NCI-H2107 (cell line): ENCODE measurements around the gene PDC.
"Not testable (repeated sequence)": the region's sequence is repeated elsewhere in the genome, so short reads cannot be mapped to it uniquely, and the experiment has no call there.

Experiments
- DNase-seq: peaks from one replicate; lab custom pipeline; 2025; lab: John Stamatoyannopoulos, UW

PDC gene

GRCh38 chr1:186465946-186466345 is 5.0 kb upstream of the PDC start:
- no peak for DNase-seq

GRCh38 chr1:186465491-186465890 is 4.6 kb upstream of the PDC start:
- DNase-seq: not testable (repeated sequence)

DNA sequence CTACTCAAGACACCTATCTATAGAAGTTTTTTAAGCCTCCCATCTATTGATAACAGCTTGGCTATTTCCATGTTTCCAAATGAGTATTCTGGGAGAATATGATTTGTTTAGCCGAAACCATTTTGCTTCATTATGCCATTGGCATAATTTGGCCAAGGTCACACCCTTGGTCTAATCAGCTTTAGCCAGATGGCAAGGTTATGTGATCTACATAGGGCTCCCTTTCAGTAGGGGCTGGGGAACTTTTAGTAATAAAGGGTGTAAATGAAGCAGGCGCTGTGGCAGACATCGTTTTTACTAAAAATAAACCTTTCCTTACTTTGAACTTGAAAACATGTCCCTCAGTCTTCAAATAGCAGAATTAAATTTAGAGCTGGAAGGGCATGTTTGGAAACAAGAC is 3.0 kb upstream of the PDC start:
- no peak for DNase-seq

- DNase-seq: no peak
Observed at GRCh38 chr1:186463511-186463910, 2.6 kb upstream of the PDC start.

- DNase-seq: not testable (repeated sequence)
Observed at GRCh38 chr1:186459161-186459560, 1.8 kb downstream of the PDC start.

- DNase-seq: no peak
Observed at GRCh38 chr1:186456729-186457255, 4.1 kb downstream of the PDC start.

GRCh38 chr1:186454981-186455380 is 5.9 kb downstream of the PDC start:
- no peak for DNase-seq

DNA sequence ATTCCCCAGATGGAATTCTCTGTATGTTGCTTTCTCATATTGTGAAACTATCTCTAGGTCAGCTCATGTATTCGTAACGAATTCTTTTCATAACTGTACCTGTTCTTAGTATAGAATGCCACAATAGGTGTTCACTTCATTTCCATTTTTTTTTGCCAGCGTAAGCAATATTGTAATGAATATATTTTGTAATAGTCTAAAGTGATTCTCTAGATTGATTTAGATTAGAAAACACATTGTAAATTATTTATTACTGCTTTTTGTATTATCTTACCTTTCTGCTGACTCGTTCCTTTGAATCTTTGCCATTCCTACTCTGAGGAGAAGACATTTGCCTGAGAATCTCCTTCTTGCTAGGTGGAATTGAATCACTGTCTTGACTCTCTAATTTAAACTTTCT is 14.8 kb downstream of the PDC start:
- DNase-seq: no peak

DNA sequence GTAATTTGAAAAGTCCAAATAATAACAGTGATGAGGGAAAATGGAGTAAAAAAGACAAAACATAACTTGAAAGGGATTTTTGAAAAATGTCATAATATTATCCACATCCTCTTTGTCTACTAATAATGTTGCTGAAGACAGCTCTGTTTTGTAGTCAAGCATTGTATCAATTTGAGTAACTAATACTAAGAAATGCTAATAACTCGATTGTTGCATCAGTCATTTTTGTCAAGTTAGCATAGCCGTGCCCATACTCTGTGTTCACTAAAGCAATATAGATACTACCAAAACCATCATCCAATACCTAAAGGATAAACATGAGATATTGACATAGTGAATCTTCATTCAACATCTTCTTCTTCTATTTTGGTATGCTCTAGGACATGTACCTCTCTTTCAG is 17.3 kb downstream of the PDC start:
- DNase-seq: no peak

DNA sequence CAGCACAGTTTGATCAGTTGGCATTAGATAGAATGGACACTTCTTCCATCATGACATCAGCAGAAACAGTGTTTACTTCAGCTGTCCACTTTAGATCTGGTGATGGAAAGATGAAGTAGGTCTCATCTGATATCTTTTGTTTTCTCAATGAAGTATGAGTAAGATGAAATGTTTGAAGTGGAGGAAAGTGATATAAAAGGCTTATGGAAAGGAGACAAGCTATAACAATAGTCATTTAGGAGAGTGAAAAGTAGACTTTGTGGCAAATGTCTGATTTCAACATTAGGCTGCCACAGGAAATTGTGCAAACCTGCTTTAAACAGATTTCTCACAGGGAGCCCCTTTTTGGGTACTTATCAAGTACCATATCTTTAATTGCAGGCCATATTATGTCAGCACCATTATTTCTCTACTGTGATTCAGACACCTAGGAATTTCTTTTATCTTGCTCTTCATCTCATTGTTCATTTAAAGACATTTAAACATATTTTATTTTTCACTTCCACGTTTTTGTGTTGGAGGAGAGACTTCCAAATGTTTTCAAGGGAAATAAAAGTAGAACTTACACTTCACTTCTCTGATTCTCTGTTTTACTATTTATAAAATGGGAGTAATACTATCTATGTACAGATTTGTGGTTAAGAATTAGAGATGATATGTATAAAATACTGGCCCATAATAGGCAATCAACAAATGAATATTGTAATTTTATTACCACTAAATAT is 18.1 kb downstream of the PDC start:
- DNase-seq: no peak

GRCh38 chr1:186440584-186440983 is 20.3 kb downstream of the PDC start:
- DNase-seq: no peak

GRCh38 chr1:186438567-186438966 is 22.3 kb downstream of the PDC start:
- no peak for DNase-seq

GRCh38 chr1:186435336-186435735 is 25.6 kb downstream of the PDC start:
- DNase-seq: no peak

DNA sequence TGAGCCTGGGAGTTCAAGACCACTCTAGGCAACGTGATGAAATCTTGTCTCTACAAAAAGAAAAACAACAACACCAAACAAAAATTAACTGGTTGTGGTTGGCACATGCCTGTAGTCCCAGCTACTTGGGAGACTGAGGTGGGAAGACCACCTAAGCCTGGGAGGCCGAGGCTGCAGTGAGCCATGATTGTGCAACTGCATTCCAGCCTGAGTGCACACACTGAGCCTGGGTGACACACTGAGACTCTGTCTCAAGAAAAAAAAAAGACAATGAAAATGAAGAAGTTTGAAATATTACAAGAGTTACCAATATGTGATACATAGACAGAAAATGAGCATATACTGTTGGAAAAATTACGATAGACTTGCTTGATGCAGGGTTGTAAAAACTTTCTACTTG is 31.9 kb downstream of the PDC start:
- DNase-seq: no peak

DNA sequence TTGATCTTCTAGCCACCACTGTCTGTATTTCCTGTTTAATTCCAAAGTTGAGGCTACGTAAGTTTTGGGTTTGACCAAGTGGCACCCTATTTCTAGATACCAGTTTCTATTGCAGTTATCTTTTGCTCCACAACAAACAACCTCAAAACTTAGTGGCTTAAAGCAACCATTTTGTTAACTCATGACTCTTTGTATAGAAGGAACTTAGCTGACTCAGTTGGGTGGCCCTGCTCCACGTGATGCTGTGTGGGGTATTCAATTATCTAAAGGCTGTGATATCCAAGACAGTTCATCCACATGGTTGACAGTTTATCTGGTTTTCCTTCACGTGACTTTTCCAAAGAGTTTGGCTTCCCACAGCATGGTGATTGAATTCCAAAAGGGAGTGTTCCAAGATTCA is 34.8 kb downstream of the PDC start:
- DNase-seq: no peak

DNA sequence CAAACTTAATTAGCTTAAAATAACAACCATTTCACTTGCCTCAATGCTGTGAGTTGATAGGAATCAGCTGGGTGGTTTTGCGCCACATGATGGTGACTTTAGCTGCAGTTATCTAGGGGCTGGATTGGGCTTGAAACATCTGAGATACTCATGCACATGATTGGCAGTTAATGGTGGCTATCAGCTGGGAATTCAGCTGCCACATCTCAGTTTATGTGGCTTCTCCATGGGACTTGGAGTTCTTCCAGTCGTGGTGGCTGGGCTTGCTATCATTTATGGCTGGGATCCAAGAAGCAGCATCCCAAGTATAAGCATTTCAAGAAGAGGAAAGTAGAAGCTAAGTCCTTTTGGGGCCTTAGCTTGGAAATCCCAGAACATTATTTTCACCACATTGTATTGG is 36.4 kb downstream of the PDC start:
- no peak for DNase-seq

GRCh38 chr1:186421446-186421845 is 39.5 kb downstream of the PDC start:
- no peak for DNase-seq

DNA sequence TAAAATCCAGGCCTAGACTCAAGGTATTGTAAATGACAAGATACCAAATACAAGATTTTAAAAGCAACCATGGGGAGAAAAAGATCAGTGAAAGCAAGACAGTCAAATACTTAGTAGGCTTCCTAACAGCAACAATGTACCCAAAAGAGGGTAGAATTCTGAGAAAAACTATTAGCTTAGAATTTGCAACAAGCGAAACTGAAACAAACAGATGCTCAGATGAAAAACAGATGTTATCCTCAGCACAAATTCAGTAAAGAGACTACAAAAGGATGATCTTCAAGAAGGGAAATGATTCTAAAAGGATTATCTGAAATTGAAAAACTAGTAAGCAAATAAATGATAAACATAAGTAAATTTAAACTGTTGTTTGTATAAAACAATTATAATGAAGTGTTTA is 40.0 kb downstream of the PDC start:
- DNase-seq: no peak

- no peak for DNase-seq
Observed at GRCh38 chr1:186420311-186420710, 40.6 kb downstream of the PDC start.

DNA sequence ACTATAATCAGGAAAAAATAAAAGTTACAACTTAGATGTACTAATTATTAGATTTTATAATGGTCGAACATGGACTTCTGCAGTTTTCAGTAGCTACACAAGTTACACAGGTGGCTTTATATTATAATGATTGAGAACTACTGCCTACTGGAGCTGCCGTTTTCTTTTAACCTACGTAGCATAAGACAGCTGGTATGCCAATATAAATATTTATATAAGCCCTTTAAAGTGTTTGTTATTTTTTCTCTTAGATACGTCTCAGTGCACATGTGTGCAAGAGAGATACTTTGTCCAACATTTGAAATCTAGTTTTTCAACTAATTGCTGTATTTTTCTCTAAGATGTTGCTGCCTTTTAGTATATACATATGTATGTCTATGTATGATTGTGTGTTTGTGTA is 42.4 kb downstream of the PDC start:
- DNase-seq: no peak

GRCh38 chr1:186413319-186413718 is 47.6 kb downstream of the PDC start:
- DNase-seq: no peak

DNA sequence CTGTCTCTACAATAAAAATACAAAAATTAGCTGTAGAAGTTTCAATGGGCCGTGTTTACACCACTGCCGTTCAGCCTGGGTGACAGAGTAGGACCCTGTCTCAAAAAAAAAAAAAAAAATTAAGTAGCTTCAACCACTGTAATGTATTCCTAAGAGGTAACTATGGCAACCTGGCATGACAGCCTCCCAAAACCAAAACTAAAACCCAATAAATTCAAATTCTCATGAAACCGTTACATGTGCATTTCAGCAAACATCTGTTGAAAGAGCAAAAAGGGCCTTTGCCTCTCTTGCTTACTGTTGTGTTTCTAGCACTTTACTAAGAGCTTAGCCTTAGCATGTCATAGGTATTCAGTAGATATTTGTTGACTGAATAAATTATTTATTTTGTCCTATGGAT is 51.8 kb downstream of the PDC start:
- no peak for DNase-seq

DNA sequence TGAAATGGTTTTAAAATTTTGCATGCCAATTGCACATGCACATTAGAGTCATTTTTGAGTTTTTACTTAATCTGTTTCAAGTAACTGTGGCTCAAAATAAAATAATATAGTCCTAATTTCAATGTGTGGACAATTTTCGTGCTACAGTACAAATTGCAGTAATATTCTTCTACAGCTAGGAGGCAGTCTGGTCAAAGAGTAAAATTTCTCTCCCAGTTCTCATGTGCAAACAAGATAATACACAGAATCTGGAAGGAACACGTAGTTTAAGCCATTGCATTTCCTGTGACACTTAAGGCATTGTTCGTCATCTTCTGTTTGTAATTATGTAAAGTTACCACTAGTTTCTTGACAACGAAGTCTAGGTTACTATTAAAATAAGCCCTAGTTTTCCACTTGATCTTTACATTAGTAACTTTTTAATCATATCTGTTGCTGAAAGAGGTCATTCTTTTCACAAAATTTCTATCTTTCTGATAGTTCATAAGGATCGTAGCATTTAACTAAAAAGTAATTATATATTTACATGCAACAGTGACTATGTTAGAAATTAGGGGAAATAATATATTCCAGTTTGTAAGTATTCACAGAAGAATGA is 56.4 kb downstream of the PDC start:
- DNase-seq: no peak

DNA sequence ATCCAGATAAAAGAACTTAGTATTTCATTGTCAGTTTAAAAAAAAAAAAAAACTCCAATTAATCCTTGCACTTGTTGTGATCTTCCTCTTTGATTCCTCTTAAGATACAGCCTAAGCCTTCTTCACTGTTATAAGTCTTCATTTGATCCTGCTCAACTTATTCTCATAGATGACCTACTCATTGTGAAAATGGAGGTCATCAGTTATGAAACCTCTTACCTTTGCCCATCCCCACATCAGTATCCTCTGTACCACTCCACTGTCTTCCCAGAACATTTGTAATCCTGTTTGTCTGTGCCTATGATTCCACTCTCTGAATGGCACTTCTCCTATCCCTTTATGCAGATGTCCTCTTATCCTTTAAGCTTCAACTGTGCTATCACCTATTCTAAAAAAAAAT is 57.3 kb downstream of the PDC start:
- no peak for DNase-seq
